NOMO-1 treated with DMSO at 0.1 percent for 48 hours (cell line): ENCODE data around the gene LMCD1.
A peak's percentile ranks its signal among the peaks of the same experiment; 100 is the strongest.

Experiments
- DNase-seq: peaks from one replicate; lab custom pipeline; 2025; ENCODE audit not compliant: unreplicated experiment; lab: John Stamatoyannopoulos, UW

LMCD1 gene

DNA sequence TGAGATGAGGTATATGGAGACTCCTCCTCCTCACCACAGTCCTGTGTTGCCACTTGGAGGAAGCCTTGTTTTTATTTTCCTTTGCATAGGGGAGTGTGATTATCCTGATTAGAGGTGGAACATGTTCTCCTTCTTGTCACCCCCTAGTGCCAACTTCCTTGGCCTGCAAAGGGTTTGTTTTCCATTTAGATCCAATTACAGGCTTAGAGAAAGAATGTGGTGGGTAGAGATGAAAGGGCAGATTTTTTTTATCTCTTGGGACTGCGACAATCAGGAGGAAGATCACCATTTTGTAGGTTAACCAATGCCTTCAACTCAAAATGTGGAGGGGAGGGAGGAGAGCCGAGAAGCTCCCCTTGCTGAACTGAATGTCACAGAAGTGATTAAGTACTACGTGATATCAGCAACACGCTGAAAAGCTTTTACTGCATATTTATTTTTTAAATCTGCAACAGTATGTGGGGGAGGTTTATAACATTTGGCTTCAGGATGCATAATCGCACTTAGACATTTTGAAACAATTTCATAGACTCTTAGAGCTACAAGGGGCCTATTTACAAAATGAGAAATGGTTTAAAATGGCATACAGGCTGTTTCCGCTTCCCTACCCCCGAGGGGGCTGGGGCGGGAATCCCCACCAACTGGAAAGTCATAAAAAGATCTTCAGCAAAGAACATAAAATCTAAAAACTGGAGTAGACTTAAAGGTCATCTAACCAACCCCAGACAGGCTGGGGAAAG, 2.4 kb downstream of the LMCD1 start:
- DNase-seq = no peak

DNA sequence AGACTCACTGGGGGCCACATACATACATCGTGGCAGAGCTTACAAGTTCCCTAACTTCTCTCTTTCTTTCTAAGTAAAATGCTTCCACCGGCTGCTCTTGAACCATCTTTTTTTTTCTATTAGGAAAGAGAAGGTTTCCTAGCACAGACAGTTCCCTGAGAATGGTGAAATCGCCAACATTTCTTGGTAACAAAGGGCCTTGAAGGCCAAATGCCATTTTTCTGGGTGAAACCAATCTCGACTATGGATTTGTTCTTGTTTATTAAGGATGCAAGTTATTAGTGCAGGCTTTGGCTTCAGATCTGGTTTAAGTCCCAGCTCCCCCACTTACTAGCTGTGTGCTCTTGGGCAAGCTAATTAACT, 3.0 kb downstream of the LMCD1 start:
- no peak for DNase-seq

GRCh38 chr3:8505621-8506020, 4.0 kb downstream of the LMCD1 start:
- no peak for DNase-seq

DNA sequence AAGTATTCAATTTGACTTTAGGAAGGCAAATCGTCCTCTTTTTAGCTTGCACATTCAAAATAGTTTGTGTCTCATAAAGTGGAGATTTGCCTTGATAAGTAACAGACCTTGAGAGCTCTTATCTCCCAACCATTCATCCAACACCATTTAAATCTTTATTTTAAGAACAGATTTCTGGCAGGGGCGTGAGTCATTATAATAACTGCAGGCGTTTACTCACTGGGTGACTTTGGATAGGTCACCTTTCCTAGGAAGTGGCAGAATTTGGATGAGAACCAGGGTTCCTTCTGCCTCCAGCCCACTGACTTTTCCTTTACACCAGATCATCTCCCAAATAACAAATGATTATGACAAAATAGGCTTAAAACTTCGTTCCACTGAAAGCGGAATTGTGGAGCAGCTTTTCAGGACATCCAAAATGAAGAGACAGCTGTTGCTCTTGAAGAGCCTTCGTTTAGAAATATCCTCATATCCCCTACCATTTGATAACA, 5.0 kb downstream of the LMCD1 start:
- DNase-seq = no peak

DNA sequence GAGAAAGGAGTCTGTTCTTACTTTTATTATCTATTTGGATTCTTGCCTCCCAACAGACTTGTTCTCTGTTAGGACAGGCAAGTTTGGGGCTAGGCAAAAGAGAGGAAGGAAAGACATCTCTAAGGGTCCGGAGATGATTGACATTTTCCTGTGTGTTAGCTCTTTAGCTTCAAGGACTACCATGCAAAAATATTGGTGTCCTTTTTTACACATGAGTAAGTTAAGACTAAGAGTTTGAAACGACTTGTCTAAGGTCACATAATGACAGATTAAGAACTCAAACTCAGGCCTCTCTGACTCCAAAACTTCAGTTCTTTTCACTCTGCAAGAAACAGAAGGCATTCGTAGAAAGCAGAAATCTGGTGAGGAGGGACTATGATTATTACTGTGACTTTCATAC, 5.9 kb downstream of the LMCD1 start:
- DNase-seq = no peak

DNA sequence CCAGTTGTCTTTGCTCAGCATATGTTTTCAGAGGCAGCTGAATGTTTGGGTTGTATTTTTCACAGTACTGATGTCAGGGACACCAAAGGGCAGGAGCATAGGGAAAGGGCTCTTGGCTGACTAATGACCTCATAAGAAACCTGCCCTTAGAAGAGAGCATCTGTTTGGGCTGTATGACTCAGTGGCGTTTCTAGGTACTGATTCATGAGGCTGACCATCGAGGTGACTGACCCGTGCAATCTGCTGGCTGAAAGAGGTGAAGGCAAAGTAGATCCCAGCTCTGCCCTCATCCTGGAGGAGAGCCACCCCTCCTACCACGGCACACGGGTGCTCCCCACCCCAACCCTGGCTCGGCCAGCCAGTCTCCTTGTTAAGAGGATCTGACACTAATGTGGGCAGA, 8.3 kb downstream of the LMCD1 start:
- no peak for DNase-seq

DNA sequence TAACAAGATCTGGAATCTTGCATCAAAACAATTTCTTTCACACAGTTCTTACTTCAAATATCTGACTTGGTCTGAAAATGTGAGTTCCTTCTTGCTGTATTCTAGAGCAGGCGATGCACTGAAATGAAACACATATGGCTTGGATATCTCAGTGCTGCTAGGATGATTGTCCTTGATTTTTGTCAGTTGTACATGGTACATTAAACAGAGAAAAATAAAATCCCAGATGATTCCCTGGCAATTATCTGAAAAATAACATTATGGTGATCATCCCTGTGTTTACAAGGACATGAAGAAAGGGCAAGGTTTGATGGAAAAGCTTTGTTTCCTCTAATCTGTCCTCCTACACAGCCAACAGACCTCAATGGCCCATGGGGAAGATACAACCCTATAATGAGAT, 10.6 kb downstream of the LMCD1 start:
- no peak for DNase-seq

DNA sequence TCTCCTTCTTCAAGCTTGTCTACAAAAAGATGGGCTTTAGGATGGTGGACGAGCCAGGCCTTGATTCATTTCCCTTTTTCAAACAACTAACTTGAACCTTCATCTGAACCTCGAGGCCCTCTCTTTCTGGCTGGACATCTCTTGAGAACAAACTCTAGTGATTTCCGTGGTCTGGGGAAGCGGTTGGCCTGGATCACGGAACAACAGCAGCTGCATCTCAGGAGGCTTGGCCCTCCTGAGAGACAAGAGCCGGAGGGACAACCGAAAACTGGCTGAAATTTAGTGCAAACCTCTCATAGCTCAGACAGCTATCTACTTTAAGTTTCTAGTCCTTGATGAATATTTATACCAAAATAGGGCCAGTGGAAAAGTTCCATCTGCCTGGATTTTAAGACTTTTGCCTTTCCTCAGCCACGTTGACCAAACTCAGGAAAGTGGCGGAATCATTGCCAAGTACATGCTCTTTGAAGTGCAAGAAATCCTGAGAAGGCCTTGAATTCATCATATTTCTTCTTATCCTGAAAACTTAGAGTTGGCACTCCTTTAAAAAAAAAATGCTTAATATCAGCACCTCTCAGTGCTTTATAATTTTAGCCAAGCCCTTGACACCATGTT, 14.5 kb downstream of the LMCD1 start:
- no peak for DNase-seq

- DNase-seq = no peak
Measured at GRCh38 chr3:8516783-8517182, 15.2 kb downstream of the LMCD1 start.

DNA sequence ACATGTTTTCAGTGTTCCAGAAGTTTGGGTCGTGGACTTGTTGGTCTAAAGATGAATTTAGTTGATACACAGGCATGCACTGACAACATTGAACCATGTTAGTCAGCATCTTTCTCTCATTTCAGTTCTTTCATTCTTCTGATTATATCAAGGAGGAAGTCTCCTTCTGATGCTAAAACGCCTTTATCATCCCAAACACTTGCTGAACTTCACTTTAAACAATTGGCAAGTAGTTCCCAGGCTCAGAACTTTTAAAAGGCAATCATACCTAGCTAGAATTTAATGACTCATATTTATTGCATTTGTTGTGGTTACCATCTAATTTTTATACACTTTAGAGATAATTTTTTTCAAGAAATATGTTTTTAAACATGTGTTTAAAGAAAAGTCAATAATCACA, 15.9 kb downstream of the LMCD1 start:
- no peak for DNase-seq

- no peak for DNase-seq
Measured at GRCh38 chr3:8518138-8518537, 16.5 kb downstream of the LMCD1 start.

- DNase-seq = no peak
Measured at GRCh38 chr3:8519156-8519555, 17.5 kb downstream of the LMCD1 start.

- no peak for DNase-seq
Measured at GRCh38 chr3:8519774-8520448, 18.3 kb downstream of the LMCD1 start.

DNA sequence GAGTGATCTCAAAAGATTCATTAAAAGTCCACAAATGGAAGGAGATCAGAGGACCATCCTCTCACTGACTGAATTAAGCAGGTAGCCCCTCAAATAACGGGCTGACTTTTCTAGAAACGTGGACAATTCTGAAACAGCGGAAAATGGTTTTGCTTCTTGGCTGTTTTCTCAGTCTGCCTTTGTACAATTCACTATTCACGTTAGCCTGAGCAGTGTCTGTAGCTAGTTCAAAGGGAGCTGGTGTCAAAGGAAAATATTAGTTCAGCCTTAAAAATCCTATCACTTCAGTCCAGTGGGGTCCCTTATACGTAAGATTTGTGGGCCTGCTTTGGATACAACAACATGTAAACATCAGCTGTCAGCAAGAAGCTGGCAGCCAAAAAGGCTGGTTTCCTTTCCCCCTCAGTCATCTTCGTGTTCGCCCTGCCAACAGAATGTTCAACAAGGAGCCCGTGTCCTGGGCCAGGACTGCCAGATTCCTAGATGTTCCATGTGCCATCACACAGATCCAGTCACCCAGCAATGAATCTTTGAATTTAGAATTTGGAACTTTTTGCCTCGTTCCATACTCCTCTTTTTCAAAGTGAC, 19.3 kb downstream of the LMCD1 start:
- no peak for DNase-seq

DNA sequence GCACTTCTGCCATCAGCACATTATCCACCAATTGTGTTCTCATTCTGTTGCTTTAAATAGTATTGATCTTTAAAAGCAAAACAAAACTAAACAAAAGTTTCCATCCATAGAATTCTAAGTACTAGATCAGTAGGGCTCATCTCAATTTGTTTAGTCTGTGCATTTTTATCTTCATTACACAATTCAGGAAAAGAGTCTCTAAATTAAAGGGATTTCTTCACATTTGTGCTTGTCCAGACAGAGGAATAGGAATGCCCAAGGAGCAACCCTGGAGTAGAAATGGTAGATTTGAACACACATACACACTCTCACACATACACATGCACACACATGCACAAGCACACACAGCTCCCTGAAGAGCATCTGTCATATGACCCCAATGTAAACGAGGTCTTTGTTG, 21.4 kb downstream of the LMCD1 start:
- DNase-seq = no peak

DNA sequence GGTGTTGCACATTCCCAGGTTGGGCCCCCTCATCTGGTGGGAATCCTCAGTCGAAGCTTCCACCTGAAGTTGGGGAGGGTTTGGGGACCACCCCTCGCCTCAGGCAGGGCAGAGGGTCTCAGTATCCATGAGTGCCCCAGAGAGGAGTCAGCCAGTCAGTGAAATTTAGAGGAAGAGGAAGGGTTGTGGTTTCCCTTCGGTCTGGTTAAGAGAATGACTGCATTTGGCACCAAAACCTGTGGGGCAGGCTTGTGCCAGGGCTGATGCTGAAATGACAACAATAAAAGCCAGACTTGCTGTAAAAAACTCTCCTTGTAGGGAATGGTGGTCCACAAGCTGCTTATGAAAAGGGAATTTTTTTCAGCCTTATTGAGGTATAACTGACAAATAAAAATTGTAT, 22.6 kb downstream of the LMCD1 start:
- no peak for DNase-seq

DNA sequence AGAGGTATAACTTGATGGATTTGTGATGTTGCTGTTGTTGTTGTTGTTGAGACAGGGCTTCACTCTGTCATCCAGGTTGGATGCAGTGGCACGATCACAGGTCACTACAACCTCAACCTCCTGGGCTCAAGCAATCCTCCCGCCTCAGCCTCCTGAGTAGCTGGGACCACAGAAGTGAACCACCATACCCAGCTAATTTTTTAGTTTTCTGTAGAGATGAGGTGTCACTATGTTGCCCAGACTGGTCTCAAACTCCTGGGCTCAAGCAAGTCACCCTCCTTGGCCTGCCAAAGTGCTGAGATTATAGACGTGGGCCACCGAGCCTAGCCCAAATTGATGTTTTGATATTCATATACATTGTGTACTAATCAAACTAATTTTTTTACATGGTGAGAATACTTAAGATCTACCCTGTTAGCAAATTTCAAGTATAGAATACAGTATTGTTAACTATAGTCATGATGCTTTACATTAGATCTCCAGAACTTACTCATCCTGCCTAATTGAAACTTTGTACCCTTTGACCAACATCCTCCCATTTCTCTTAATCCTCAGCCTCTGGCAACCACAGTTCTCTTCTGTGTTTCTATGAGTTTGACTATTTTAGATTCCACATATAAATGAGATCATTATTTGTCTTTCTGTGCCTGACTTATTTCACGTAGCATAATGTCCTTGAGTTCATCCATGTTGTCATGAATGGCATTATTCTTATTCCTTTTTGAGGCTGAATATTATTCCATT, 23.2 kb downstream of the LMCD1 start:
- no peak for DNase-seq

DNA sequence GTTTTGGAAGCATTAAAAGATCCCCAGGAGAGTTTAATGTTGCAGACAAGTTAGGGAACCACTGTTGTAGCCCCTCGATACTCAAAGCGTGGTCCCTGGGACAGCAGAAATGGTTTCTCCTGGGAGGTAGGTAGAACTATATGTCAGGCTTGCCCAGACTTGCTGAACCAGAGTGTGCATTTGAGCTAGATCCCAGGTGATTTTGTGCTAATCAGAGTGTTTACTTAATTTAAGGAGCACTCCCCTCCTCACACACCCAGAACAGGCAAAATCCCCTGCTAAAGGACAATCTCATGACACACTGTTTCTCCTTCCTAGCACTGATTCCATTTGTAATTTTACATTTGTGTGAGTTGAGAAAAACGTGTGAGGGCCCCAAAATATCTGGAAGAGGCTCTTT, 24.3 kb downstream of the LMCD1 start:
- DNase-seq = no peak

DNA sequence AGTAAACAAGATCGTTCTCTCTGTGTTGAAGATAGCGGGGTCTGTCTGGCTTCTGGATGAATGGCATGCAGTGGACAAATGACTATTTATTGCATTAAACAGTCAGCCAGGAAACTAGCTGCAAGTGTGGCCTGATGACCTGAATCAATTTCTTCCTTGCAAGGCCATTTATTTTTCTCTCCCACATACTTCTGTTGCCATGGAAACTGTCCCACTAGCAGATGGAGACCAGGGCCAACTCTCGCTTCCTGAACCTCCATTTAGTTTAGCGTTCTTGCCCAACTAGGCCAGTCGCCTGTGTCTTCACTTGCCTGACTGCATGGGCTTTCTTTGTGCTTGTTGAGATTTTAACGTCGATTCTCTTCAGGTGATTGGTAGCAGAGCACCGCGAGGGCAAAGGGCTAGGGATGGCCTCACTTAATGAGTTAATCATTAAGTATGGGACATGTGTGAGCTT, 27.6 kb downstream of the LMCD1 start:
- DNase-seq = no peak

- peak; percentile 11 for DNase-seq
Measured at GRCh38 chr3:8529738-8530525, 28.3 kb downstream of the LMCD1 start.
